Activated naive CD4-positive, alpha-beta T cell treated with anti-CD3 and anti-CD28 coated beads, Interleukin-2, amount 10 ng/mL, durations not matched to agents 7 days and 5 days (primary cell): ENCODE results near the gene SIGLEC15.

ENCODE experiments used
- CTCF ChIA-PET: fragments of 350-600 bp; sonication (Branson Sonifier 250); formaldehyde crosslinking; loops from one replicate; lab custom pipeline; 2021; ENCODE audit warnings: antibody characterized with exemption; lab: Charles Lee
- DNase-seq: peaks from one replicate; pipeline ENCODE4 v3.0.0-alpha.2; 2020
- H3K27ac Mint-ChIP-seq: one replicate; pipeline ENCODE4 v1.8.0; 2021; ENCODE audit warnings: mild to moderate bottlenecking, moderate library complexity, mixed read lengths
- H3K27me3 Mint-ChIP-seq: one replicate; pipeline ENCODE4 v1.8.0; 2021; ENCODE audit warnings: mild to moderate bottlenecking, mixed read lengths
- H3K36me3 Mint-ChIP-seq: one replicate; pipeline ENCODE4 v1.8.0; 2021; ENCODE audit warnings: mixed read lengths
- H3K4me1 Mint-ChIP-seq: one replicate; pipeline ENCODE4 v1.8.0; 2021; ENCODE audit warnings: mixed read lengths
- H3K4me3 Mint-ChIP-seq: one replicate; pipeline ENCODE4 v1.8.0; 2021; ENCODE audit warnings: mild to moderate bottlenecking, moderate library complexity, mixed read lengths
- H3K9me3 Mint-ChIP-seq: one replicate; pipeline ENCODE4 v1.8.0; 2021; ENCODE audit warnings: mixed read lengths

Gene SIGLEC15

DNA sequence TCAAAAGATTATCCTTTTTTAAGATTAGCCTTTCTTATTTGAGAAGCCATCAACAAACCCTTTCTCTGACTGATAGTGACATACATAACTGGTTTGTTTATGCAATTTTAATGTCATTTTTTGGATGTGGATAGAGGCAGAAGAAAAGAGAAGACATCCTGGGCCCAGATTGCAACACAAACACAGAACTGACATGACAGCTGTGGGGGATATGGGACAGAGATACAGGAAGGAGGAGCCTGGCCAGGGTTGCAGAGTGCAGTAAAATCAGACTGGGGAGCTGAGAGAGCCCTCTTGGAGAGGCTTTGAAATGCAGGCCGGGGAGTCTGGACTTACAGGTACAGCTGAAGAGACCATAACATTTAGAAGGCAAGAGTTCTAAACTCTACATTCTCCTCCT lies 65.1 kb downstream of the SIGLEC15 start:
- Mint-ChIP-seq H3K4me1 (no peaks in the 10 kb centered on the region), H3K36me3 (peaks cover 30% of the 10 kb centered on the region), H3K27ac (no peak overlapping the region), H3K9me3 (no peaks in the 10 kb centered on the region), H3K27me3 (no peaks in the 10 kb centered on the region), H3K4me3 (no peak overlapping the region)
- CTCF ChIA-PET: interaction anchor here (1.4 to 2.8 kb wide), 2 partner anchors 10 to 226 kb away, joined by 3 to 16 read pairs; no protein-coding TSS in a partner anchor
- DNase-seq: no peak

GRCh38 chr18:45891806-45892205 lies 66.3 kb downstream of the SIGLEC15 start:
- H3K27me3 Mint-ChIP-seq: no peaks in the 10 kb centered on the region
- H3K27ac Mint-ChIP-seq: peak overlapping the region; percentile 2
- CTCF ChIA-PET: interaction anchor here (1.4 kb wide), 1 partner anchor 228 kb away, joined by 3 read pairs; no protein-coding TSS in a partner anchor
- no peaks in the 10 kb centered on the region for H3K4me1 Mint-ChIP-seq
- no peak overlapping the region for H3K4me3 Mint-ChIP-seq
- DNase-seq: no peak
- peaks cover 32% of the 10 kb centered on the region for H3K36me3 Mint-ChIP-seq
- no peaks in the 10 kb centered on the region for H3K9me3 Mint-ChIP-seq
